DOHH2 (cell line): ENCODE data around the gene SALL3.

ENCODE experiments used
- H3F3A ChIP-seq: fragments of 200-600 bp; sonication (generic), shearing (Covaris generic); 2 replicates; pipeline ENCODE4 v1.6.0; 2016; ENCODE audit warnings: antibody characterized with exemption, mild to moderate bottlenecking; ENCODE audit not compliant: control insufficient read depth, insufficient read depth
- H3K27ac ChIP-seq: fragments of 200-600 bp; sonication (generic); 2 replicates; pipeline ENCODE4 v1.5.1; 2014; ENCODE audit warnings: low read depth, mild to moderate bottlenecking, low read length, moderate library complexity
- H3K27me3 ChIP-seq: fragments of 200-600 bp; sonication (generic); 2 replicates; pipeline ENCODE4 v1.6.1; 2014; ENCODE audit warnings: mild to moderate bottlenecking, low read length, mixed read lengths; ENCODE audit not compliant: control insufficient read depth
- H3K36me3 ChIP-seq: fragments of 200-600 bp; sonication (generic); 2 replicates; pipeline ENCODE4 v1.6.1; 2014; ENCODE audit warnings: mild to moderate bottlenecking, low read length, moderate library complexity, mixed read lengths; ENCODE audit not compliant: control insufficient read depth
- H3K4me1 ChIP-seq: fragments of 200-600 bp; sonication (generic); 2 replicates; pipeline ENCODE4 v1.6.1; 2014; ENCODE audit warnings: mild to moderate bottlenecking, low read length, mixed read lengths; ENCODE audit not compliant: control insufficient read depth
- H3K4me2 ChIP-seq: fragments of 200-600 bp; sonication (generic); 2 replicates; pipeline ENCODE4 v1.6.0; 2014; ENCODE audit warnings: mild to moderate bottlenecking, low read length, moderate library complexity
- H3K4me3 ChIP-seq: fragments of 200-600 bp; sonication (generic); 2 replicates; pipeline ENCODE4 v1.5.1; 2014; ENCODE audit warnings: mild to moderate bottlenecking, low read length, mixed read lengths
- H3K79me2 ChIP-seq: fragments of 200-600 bp; sonication (generic); 2 replicates; pipeline ENCODE4 v1.6.1; 2014; ENCODE audit warnings: mild to moderate bottlenecking, low read length, mixed read lengths; ENCODE audit not compliant: control insufficient read depth
- H3K9me2 ChIP-seq: fragments of 200-600 bp; sonication (generic); replicated peaks from 2 replicates; pipeline ENCODE4 v1.6.1; 2014; ENCODE audit warnings: mild to moderate bottlenecking, low read length, mixed read lengths; ENCODE audit not compliant: control insufficient read depth
- H3K9me3 ChIP-seq: fragments of 200-600 bp; sonication (generic); 2 replicates; pipeline ENCODE4 v1.6.1; 2014; ENCODE audit warnings: antibody characterized with exemption, low read length, mixed read lengths; ENCODE audit not compliant: control insufficient read depth, insufficient read depth
- H4K20me1 ChIP-seq: fragments of 200-600 bp; sonication (generic); 2 replicates; pipeline ENCODE4 v1.6.0; 2014; ENCODE audit warnings: low read depth, mild to moderate bottlenecking, antibody characterized with exemption, low read length, moderate library complexity; ENCODE audit not compliant: control insufficient read depth, insufficient read depth
- EZH2phosphoT487 ChIP-seq: fragments of 200-600 bp; sonication (generic); IDR thresholded peaks from 2 replicates; pipeline ENCODE4 v1.6.1; 2017; ENCODE audit warnings: borderline replicate concordance, mild to moderate bottlenecking, antibody characterized with exemption, low read length, moderate library complexity, mixed read lengths
- TF ChIP-seq, protein P1 (sequence below): fragments of 200-600 bp; sonication (generic); IDR thresholded peaks from one replicate; pipeline ENCODE4 v1.5.1; 2014; ENCODE audit warnings: antibody characterized with exemption, mild to moderate bottlenecking, low read depth, low read length; ENCODE audit not compliant: poor library complexity, severe bottlenecking

The SALL3 gene

DNA sequence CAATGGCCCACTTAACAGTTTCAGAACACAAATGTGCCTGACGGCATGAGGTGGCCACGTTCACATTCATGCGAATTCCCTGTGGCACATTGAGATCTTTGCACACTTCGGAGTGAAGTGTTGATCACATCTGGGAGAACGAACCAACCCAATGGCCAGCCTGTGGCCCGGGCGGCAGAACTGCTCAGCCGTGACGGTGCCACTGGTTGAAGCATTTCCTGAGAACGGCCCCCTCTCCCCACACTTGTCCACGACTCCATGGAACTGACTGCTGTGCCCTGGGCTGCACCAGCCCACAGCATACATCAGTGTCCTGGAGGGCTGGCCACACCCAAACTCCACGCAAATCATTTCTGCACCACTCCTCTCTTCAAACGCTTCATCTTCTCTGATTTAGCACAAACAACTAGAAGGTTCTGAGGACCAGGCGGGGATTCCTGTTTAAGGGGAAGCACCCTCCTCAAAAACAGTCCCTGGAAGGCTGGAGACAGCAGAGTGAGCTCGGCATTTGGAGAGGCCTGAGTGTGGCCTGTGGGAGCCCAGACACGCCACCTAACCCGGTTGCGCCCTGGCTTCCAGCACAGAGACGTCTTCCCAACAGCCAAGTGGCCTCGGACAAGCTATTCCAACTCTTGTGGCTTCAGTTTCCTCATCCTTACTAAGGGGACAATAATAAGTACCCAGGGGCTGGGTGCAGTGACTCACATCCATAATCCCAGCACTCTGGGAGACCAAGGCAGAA is 9.9 kb upstream of the SALL3 start:
- Histone ChIP-seq H3K4me3 (no peak overlapping the region), H3K4me1 (no peaks in the 10 kb centered on the region), H4K20me1 (no peaks in the 10 kb centered on the region), H3K27ac (no peak overlapping the region), H3K36me3 (no peaks in the 10 kb centered on the region), H3F3A (no peaks in the 10 kb centered on the region), H3K9me3 (peaks cover 13% of the 10 kb centered on the region; the same call in 1 of the 2 replicates), H3K9me2 (no peaks in the 10 kb centered on the region), H3K27me3 (no peaks in the 10 kb centered on the region), H3K4me2 (no peak overlapping the region), H3K79me2 (no peaks in the 10 kb centered on the region)
- TF ChIP-seq, protein P1, sequence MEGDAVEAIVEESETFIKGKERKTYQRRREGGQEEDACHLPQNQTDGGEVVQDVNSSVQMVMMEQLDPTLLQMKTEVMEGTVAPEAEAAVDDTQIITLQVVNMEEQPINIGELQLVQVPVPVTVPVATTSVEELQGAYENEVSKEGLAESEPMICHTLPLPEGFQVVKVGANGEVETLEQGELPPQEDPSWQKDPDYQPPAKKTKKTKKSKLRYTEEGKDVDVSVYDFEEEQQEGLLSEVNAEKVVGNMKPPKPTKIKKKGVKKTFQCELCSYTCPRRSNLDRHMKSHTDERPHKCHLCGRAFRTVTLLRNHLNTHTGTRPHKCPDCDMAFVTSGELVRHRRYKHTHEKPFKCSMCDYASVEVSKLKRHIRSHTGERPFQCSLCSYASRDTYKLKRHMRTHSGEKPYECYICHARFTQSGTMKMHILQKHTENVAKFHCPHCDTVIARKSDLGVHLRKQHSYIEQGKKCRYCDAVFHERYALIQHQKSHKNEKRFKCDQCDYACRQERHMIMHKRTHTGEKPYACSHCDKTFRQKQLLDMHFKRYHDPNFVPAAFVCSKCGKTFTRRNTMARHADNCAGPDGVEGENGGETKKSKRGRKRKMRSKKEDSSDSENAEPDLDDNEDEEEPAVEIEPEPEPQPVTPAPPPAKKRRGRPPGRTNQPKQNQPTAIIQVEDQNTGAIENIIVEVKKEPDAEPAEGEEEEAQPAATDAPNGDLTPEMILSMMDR, result no peak
- TF ChIP-seq EZH2phosphoT487, result no peak

DNA sequence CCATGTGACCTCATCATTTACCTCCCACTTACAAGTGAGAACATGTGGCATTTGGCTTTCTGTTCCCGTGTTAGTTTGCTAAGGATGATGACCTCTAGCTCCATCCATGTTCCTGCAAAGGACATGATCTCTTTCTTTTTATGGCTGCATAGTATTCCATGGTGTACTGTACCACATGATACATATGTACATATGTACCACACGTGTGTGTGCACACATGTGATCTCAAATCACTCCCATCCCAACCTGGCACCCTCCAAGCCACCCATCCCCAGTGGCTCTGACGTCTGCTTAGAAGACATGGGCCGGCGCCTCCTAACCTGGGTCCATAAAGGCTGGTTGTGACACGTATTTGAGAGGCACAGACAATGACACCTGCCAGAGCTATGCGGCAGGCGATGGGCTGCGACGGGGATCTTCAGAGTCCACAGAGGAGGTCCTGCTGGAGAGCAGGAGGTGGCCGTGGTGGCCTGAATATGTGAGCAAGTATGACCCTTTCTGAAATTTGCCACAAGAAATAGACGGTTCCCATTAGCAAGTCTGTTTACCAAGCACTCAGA is 8.8 kb upstream of the SALL3 start:
- H3K27me3 ChIP-seq, result no peaks in the 10 kb centered on the region
- no peaks in the 10 kb centered on the region for H3F3A ChIP-seq

DNA sequence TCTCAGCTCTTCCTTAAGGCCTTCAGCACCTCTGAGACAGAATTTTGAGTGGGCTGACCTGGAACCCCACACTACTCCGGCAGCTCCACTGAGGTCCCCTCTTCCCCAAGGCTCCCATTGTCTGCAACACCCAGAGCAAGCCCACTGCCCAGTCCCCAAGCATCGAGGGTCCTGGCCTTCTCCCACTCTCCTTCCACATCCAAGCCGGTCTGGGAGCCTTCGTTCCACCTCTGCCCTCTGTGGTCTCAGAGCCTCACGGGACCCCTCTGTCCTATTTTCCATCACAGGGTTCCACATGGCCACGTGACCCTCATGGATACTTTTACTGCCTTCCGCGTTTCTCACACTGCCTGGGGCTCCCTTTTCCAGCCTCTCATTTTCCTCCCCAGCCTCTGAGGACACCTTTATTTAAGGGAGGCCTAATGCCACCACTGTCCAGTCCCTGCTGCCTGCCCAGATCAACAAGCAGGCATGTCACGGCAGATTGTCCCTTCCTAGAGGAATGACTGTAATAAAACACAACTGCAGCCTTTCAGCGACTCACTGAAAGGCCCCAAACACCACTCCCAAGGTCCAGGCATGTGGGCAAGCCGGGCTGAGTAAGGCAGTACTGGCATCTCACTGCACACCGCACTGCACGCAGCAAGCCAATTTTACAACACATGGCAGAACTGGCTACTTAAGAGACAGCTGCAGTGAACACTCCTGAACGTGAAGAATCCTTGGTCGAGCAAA is 7.9 kb upstream of the SALL3 start:
- peaks cover 10% of the 10 kb centered on the region; the same call in 1 of the 2 replicates for H3K9me3 ChIP-seq
- TF ChIP-seq EZH2phosphoT487, result no peak
- TF ChIP-seq, protein P1, result no peak
- H3F3A ChIP-seq, result no peaks in the 10 kb centered on the region
- H3K36me3 ChIP-seq, result no peaks in the 10 kb centered on the region
- H3K9me2 ChIP-seq, result no peaks in the 10 kb centered on the region
- no peak overlapping the region for H3K4me3 ChIP-seq
- no peaks in the 10 kb centered on the region for H3K27me3 ChIP-seq
- H3K4me1 ChIP-seq, result no peaks in the 10 kb centered on the region
- H3K79me2 ChIP-seq, result no peaks in the 10 kb centered on the region
- no peaks in the 10 kb centered on the region for H4K20me1 ChIP-seq
- H3K4me2 ChIP-seq, result no peak overlapping the region
- no peak overlapping the region for H3K27ac ChIP-seq

More for the DNA sequence above, 8.8 kb upstream of the SALL3 start:
- Histone ChIP-seq H3K4me2 (no peak overlapping the region), H3K79me2 (no peaks in the 10 kb centered on the region), H3K9me2 (no peaks in the 10 kb centered on the region), H3K27ac (no peak overlapping the region), H3K4me3 (no peak overlapping the region), H3K4me1 (no peaks in the 10 kb centered on the region), H3K9me3 (peaks cover 10% of the 10 kb centered on the region; the same call in 1 of the 2 replicates), H4K20me1 (no peaks in the 10 kb centered on the region), H3K36me3 (no peaks in the 10 kb centered on the region)
- TF ChIP-seq, protein P1, result no peak
- TF ChIP-seq EZH2phosphoT487, result no peak
